Parathyroid adenoma (tissue), 2 donors: ENCODE data around the gene IGFBP4.

Experiments
- H2AFZ ChIP-seq: fragments of 300-600 bp; sonication (generic); one replicate; pipeline ENCODE4 v1.7.0; 2017; ENCODE audit warnings: antibody characterized with exemption, mild to moderate bottlenecking
- H3K27ac ChIP-seq: fragments of 300-600 bp; sonication (generic); one replicate; pipeline ENCODE4 v1.7.0; 2017
- H3K27me3 ChIP-seq: fragments of 300-600 bp; sonication (generic); one replicate; pipeline ENCODE4 v1.7.0; 2017; ENCODE audit warnings: low read length; ENCODE audit not compliant: control insufficient read depth, insufficient read depth
- H3K36me3 ChIP-seq: fragments of 300-600 bp; sonication (generic); one replicate; pipeline ENCODE4 v1.7.0; 2017; ENCODE audit warnings: low read length; ENCODE audit not compliant: control insufficient read depth, insufficient read depth
- H3K4me1 ChIP-seq: fragments of 300-600 bp; sonication (generic); one replicate; pipeline ENCODE4 v1.7.0; 2017; ENCODE audit warnings: control low read depth
- H3K4me2 ChIP-seq: fragments of 300-600 bp; sonication (generic); one replicate; pipeline ENCODE4 v1.7.0; 2017; ENCODE audit warnings: low read length
- H3K4me3 ChIP-seq: fragments of 300-600 bp; sonication (generic); one replicate; pipeline ENCODE4 v1.7.0; 2017; ENCODE audit warnings: low read depth, low read length
- H3K79me2 ChIP-seq: fragments of 300-600 bp; sonication (generic); one replicate; pipeline ENCODE4 v1.7.0; 2017; ENCODE audit warnings: control low read depth
- H3K9ac ChIP-seq: fragments of 300-600 bp; sonication (generic); one replicate; pipeline ENCODE4 v1.7.0; 2017; ENCODE audit warnings: mild to moderate bottlenecking
- H3K9me3 ChIP-seq: fragments of 300-600 bp; sonication (generic); one replicate; pipeline ENCODE4 v1.7.0; 2017; ENCODE audit warnings: low read length; ENCODE audit not compliant: control insufficient read depth
- TF ChIP-seq, protein P1 (sequence below): fragments of 300-600 bp; sonication (generic); IDR thresholded peaks from one replicate; pipeline ENCODE4 v1.7.0; 2017; ENCODE audit warnings: antibody characterized with exemption, mild to moderate bottlenecking
- donor health status: primary hyperparathyroidism.

Gene IGFBP4

DNA sequence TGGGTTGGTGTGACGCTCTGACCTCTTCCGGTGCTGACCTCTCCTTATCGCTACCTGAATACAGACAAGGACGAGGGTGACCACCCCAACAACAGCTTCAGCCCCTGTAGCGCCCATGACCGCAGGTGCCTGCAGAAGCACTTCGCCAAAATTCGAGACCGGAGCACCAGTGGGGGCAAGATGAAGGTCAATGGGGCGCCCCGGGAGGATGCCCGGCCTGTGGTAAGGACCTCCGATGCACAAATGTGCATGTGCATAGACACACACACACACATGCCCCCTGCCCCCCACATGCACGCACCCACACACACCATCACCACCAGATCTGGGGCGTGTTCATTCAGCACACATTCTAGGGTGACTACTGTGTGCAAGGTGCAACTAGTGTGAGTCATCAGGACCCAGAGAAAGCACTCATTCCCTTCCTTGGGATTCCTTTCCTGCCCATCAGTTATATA is 9.7 kb downstream of the IGFBP4 start:
- no peak overlapping the region for H3K4me3 ChIP-seq
- no peak overlapping the region for H3K27ac ChIP-seq
- no peaks in the 10 kb centered on the region for H3K36me3 ChIP-seq
- H3K27me3 ChIP-seq, result no peaks in the 10 kb centered on the region
- no peaks in the 10 kb centered on the region for H3K79me2 ChIP-seq
- TF ChIP-seq, protein P1, sequence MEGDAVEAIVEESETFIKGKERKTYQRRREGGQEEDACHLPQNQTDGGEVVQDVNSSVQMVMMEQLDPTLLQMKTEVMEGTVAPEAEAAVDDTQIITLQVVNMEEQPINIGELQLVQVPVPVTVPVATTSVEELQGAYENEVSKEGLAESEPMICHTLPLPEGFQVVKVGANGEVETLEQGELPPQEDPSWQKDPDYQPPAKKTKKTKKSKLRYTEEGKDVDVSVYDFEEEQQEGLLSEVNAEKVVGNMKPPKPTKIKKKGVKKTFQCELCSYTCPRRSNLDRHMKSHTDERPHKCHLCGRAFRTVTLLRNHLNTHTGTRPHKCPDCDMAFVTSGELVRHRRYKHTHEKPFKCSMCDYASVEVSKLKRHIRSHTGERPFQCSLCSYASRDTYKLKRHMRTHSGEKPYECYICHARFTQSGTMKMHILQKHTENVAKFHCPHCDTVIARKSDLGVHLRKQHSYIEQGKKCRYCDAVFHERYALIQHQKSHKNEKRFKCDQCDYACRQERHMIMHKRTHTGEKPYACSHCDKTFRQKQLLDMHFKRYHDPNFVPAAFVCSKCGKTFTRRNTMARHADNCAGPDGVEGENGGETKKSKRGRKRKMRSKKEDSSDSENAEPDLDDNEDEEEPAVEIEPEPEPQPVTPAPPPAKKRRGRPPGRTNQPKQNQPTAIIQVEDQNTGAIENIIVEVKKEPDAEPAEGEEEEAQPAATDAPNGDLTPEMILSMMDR, result no peak
- H3K9ac ChIP-seq, result no peak overlapping the region
- H3K4me1 ChIP-seq, result peaks cover 6% of the 10 kb centered on the region
- H3K4me2 ChIP-seq, result no peak overlapping the region
- H3K9me3 ChIP-seq, result no peaks in the 10 kb centered on the region
- no peak overlapping the region for H2AFZ ChIP-seq

GRCh38 chr17:40453881-40454612 is 10.8 kb downstream of the IGFBP4 start:
- TF ChIP-seq, protein P1, result no peak
- Histone ChIP-seq H3K27me3 (no peaks in the 10 kb centered on the region), H3K79me2 (no peaks in the 10 kb centered on the region), H3K4me3 (no peak overlapping the region), H3K27ac (no peak overlapping the region), H3K9ac (no peak overlapping the region), H3K4me2 (no peak overlapping the region), H3K4me1 (peaks cover 6% of the 10 kb centered on the region), H3K9me3 (no peaks in the 10 kb centered on the region), H3K36me3 (no peaks in the 10 kb centered on the region), H2AFZ (no peak overlapping the region)

DNA sequence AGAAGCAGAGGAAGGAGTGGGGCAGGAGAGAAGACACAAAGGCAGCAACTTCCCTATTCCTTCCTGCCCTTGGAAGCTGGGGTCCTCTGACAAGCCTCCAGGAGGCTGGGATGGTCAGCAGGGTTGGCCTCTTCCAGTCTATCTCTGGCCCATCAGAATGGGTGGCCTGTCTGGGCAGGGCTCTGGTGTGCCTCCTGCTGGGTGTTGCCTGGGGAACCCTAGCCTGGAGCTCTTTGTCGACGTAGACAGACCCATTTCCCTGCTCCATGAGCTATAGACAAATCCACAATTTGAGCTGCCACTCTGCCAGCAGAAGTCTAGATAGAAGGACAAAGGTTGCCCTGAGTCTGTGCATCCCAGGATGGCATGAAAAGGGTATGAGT is 11.4 kb downstream of the IGFBP4 start:
- H2AFZ ChIP-seq, result no peak overlapping the region
- no peaks in the 10 kb centered on the region for H3K36me3 ChIP-seq
- H3K27ac ChIP-seq, result no peak overlapping the region
- H3K79me2 ChIP-seq, result no peaks in the 10 kb centered on the region
- H3K27me3 ChIP-seq, result no peaks in the 10 kb centered on the region
- TF ChIP-seq, protein P1, result no peak
- H3K4me2 ChIP-seq, result no peak overlapping the region
- H3K4me1 ChIP-seq, result peaks cover 6% of the 10 kb centered on the region
- no peak overlapping the region for H3K9ac ChIP-seq
- H3K4me3 ChIP-seq, result no peak overlapping the region
- no peaks in the 10 kb centered on the region for H3K9me3 ChIP-seq

GRCh38 chr17:40456396-40456951 is 13.2 kb downstream of the IGFBP4 start:
- Histone ChIP-seq H3K36me3 (no peaks in the 10 kb centered on the region), H3K27me3 (no peaks in the 10 kb centered on the region), H3K4me3 (no peak overlapping the region), H3K4me2 (no peak overlapping the region), H3K4me1 (peaks cover 1% of the 10 kb centered on the region), H3K79me2 (no peaks in the 10 kb centered on the region), H3K27ac (no peak overlapping the region), H3K9ac (no peak overlapping the region), H2AFZ (no peak overlapping the region), H3K9me3 (no peaks in the 10 kb centered on the region)
- TF ChIP-seq, protein P1, result no peak

GRCh38 chr17:40457369-40457768 is 14.1 kb downstream of the IGFBP4 start:
- H3K9me3 ChIP-seq, result no peaks in the 10 kb centered on the region
- no peak overlapping the region for H2AFZ ChIP-seq
- H3K9ac ChIP-seq, result no peak overlapping the region
- no peak overlapping the region for H3K27ac ChIP-seq
- H3K36me3 ChIP-seq, result no peaks in the 10 kb centered on the region
- H3K79me2 ChIP-seq, result no peaks in the 10 kb centered on the region
- no peaks in the 10 kb centered on the region for H3K27me3 ChIP-seq
- no peak overlapping the region for H3K4me3 ChIP-seq
- TF ChIP-seq, protein P1, result no peak
- H3K4me2 ChIP-seq, result no peak overlapping the region
- H3K4me1 ChIP-seq, result no peaks in the 10 kb centered on the region
